ENCODE data around the gene CDC42BPA.

DNA sequence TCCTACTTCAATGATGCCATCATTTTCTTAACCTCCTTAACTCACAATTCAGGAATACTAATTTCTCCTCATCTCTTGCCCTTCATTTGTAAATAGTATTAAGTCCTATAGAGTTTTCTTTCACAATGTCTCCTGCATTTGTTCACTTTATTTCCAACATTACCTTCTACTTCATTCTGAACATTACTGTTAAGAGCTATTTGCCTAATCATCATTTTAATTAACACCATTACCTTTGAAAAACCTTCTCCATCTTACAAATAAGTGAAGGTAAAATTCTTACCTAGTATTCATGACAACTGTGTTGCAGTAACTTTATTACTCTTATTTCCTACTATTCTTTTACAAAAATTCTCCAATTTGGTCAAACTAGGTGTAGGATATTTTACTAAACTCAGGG is 240.5 kb downstream of the CDC42BPA start:
- TF ChIP-seq, protein P1, sequence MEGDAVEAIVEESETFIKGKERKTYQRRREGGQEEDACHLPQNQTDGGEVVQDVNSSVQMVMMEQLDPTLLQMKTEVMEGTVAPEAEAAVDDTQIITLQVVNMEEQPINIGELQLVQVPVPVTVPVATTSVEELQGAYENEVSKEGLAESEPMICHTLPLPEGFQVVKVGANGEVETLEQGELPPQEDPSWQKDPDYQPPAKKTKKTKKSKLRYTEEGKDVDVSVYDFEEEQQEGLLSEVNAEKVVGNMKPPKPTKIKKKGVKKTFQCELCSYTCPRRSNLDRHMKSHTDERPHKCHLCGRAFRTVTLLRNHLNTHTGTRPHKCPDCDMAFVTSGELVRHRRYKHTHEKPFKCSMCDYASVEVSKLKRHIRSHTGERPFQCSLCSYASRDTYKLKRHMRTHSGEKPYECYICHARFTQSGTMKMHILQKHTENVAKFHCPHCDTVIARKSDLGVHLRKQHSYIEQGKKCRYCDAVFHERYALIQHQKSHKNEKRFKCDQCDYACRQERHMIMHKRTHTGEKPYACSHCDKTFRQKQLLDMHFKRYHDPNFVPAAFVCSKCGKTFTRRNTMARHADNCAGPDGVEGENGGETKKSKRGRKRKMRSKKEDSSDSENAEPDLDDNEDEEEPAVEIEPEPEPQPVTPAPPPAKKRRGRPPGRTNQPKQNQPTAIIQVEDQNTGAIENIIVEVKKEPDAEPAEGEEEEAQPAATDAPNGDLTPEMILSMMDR (IDR thresholded peaks at IDR 0.05): no peak
- no peak for TF ChIP-seq POLR2A (IDR thresholded peaks at IDR 0.05)
- TF ChIP-seq POLR2AphosphoS5 (IDR thresholded peaks at IDR 0.05): no peak
